Parathyroid adenoma (tissue), 2 donors: Measurements from ENCODE around the gene TRAFD1.

Experiments
- H2AFZ ChIP-seq: fragments of 300-600 bp; sonication (generic); one replicate; pipeline ENCODE4 v1.7.0; 2017; ENCODE audit warnings: antibody characterized with exemption, mild to moderate bottlenecking
- H3K27ac ChIP-seq: fragments of 300-600 bp; sonication (generic); one replicate; pipeline ENCODE4 v1.7.0; 2017
- H3K27me3 ChIP-seq: fragments of 300-600 bp; sonication (generic); one replicate; pipeline ENCODE4 v1.7.0; 2017; ENCODE audit warnings: low read length; ENCODE audit not compliant: control insufficient read depth, insufficient read depth
- H3K36me3 ChIP-seq: fragments of 300-600 bp; sonication (generic); one replicate; pipeline ENCODE4 v1.7.0; 2017; ENCODE audit warnings: low read length; ENCODE audit not compliant: control insufficient read depth, insufficient read depth
- H3K4me1 ChIP-seq: fragments of 300-600 bp; sonication (generic); one replicate; pipeline ENCODE4 v1.7.0; 2017; ENCODE audit warnings: control low read depth
- H3K4me2 ChIP-seq: fragments of 300-600 bp; sonication (generic); one replicate; pipeline ENCODE4 v1.7.0; 2017; ENCODE audit warnings: low read length
- H3K4me3 ChIP-seq: fragments of 300-600 bp; sonication (generic); one replicate; pipeline ENCODE4 v1.7.0; 2017; ENCODE audit warnings: low read depth, low read length
- H3K79me2 ChIP-seq: fragments of 300-600 bp; sonication (generic); one replicate; pipeline ENCODE4 v1.7.0; 2017; ENCODE audit warnings: control low read depth
- H3K9ac ChIP-seq: fragments of 300-600 bp; sonication (generic); one replicate; pipeline ENCODE4 v1.7.0; 2017; ENCODE audit warnings: mild to moderate bottlenecking
- H3K9me3 ChIP-seq: fragments of 300-600 bp; sonication (generic); one replicate; pipeline ENCODE4 v1.7.0; 2017; ENCODE audit warnings: low read length; ENCODE audit not compliant: control insufficient read depth
- CTCF ChIP-seq: fragments of 300-600 bp; sonication (generic); IDR thresholded peaks from one replicate; pipeline ENCODE4 v1.7.0; 2017; ENCODE audit warnings: antibody characterized with exemption, mild to moderate bottlenecking
- donor health status: primary hyperparathyroidism.

The TRAFD1 gene

GRCh38 chr12:112134731-112135130 is 9.4 kb downstream of the TRAFD1 start:
- Histone ChIP-seq H3K27ac (no peak overlapping the region), H2AFZ (no peak overlapping the region), H3K27me3 (no peaks in the 10 kb centered on the region), H3K4me2 (no peak overlapping the region), H3K79me2 (no peaks in the 10 kb centered on the region), H3K9me3 (no peaks in the 10 kb centered on the region), H3K36me3 (no peaks in the 10 kb centered on the region), H3K9ac (no peak overlapping the region), H3K4me3 (no peak overlapping the region), H3K4me1 (no peaks in the 10 kb centered on the region)
- no peak for TF ChIP-seq CTCF

- H3K36me3 ChIP-seq = no peaks in the 10 kb centered on the region
- H3K27me3 ChIP-seq = no peaks in the 10 kb centered on the region
- TF ChIP-seq CTCF = no peak
- H3K9ac ChIP-seq = no peak overlapping the region
- no peak overlapping the region for H3K4me3 ChIP-seq
- no peak overlapping the region for H2AFZ ChIP-seq
- H3K27ac ChIP-seq = no peak overlapping the region
- no peaks in the 10 kb centered on the region for H3K79me2 ChIP-seq
- no peaks in the 10 kb centered on the region for H3K9me3 ChIP-seq
- no peaks in the 10 kb centered on the region for H3K4me1 ChIP-seq
- H3K4me2 ChIP-seq = no peak overlapping the region
These were observed 15.4 kb downstream of the TRAFD1 start for GRCh38 chr12:112140728-112141127.

GRCh38 chr12:112146123-112146522 is 20.8 kb downstream of the TRAFD1 start:
- Histone ChIP-seq H3K27ac (no peak overlapping the region), H3K4me2 (no peak overlapping the region), H3K79me2 (peaks cover 5% of the 10 kb centered on the region), H3K27me3 (no peaks in the 10 kb centered on the region), H3K4me1 (no peaks in the 10 kb centered on the region), H3K9ac (no peak overlapping the region), H3K4me3 (no peak overlapping the region), H3K36me3 (no peaks in the 10 kb centered on the region), H3K9me3 (no peaks in the 10 kb centered on the region), H2AFZ (no peak overlapping the region)
- no peak for TF ChIP-seq CTCF

GRCh38 chr12:112148031-112148513 is 22.7 kb downstream of the TRAFD1 start:
- no peaks in the 10 kb centered on the region for H3K9me3 ChIP-seq
- H3K4me1 ChIP-seq = no peaks in the 10 kb centered on the region
- no peaks in the 10 kb centered on the region for H3K36me3 ChIP-seq
- no peak overlapping the region for H3K4me3 ChIP-seq
- H3K9ac ChIP-seq = no peak overlapping the region
- no peak overlapping the region for H2AFZ ChIP-seq
- H3K79me2 ChIP-seq = peaks cover 5% of the 10 kb centered on the region
- H3K27me3 ChIP-seq = no peaks in the 10 kb centered on the region
- TF ChIP-seq CTCF = no peak
- no peak overlapping the region for H3K27ac ChIP-seq
- no peak overlapping the region for H3K4me2 ChIP-seq

GRCh38 chr12:112149596-112149995 is 24.2 kb downstream of the TRAFD1 start:
- Histone ChIP-seq H2AFZ (no peak overlapping the region), H3K27me3 (no peaks in the 10 kb centered on the region), H3K36me3 (no peaks in the 10 kb centered on the region), H3K9me3 (no peaks in the 10 kb centered on the region), H3K27ac (no peak overlapping the region), H3K4me3 (no peak overlapping the region), H3K9ac (no peak overlapping the region), H3K79me2 (peaks cover 5% of the 10 kb centered on the region), H3K4me1 (no peaks in the 10 kb centered on the region), H3K4me2 (no peak overlapping the region)
- TF ChIP-seq CTCF = no peak
